Endodermal cell (in vitro differentiated cells): Measurements from ENCODE around the gene LYPD4. TPM values are rescaled to one million over a fixed set of nuclear protein-coding genes. Genes with fewer than 3 reads are reported as not detected.

Experiments
- DNase-seq: peaks from one replicate; pipeline ENCODE4 v3.0.0-alpha.2; 2017
- H3K27ac ChIP-seq: 2 replicates; pipeline ENCODE4 v1.5.1; 2013; ENCODE audit warnings: mild to moderate bottlenecking, low read depth, low read length, moderate library complexity
- H3K27me3 ChIP-seq: 2 replicates; pipeline ENCODE4 v1.6.1; 2013; ENCODE audit warnings: mild to moderate bottlenecking, low read length, moderate library complexity; ENCODE audit not compliant: insufficient read depth, control insufficient read depth, poor library complexity, severe bottlenecking
- H3K36me3 ChIP-seq: 2 replicates; pipeline ENCODE4 v1.7.0; 2013; ENCODE audit warnings: mild to moderate bottlenecking, low read length, moderate library complexity; ENCODE audit not compliant: control insufficient read depth, insufficient read depth
- H3K4me1 ChIP-seq: one replicate; pipeline ENCODE4 v1.7.0; 2013; ENCODE audit warnings: low read length; ENCODE audit not compliant: control insufficient read depth, insufficient read depth
- H3K4me3 ChIP-seq: 2 replicates; pipeline ENCODE4 v1.5.1; 2013; ENCODE audit warnings: mild to moderate bottlenecking, low read length, moderate library complexity
- H3K9ac ChIP-seq: 2 replicates; pipeline ENCODE4 v1.6.1; 2013; ENCODE audit warnings: mild to moderate bottlenecking, low read length, moderate library complexity; ENCODE audit not compliant: poor library complexity, severe bottlenecking; ENCODE audit errors: extremely low read depth
- H3K9me3 ChIP-seq: 2 replicates; pipeline ENCODE4 v1.6.1; 2013; ENCODE audit warnings: mild to moderate bottlenecking, low read length, moderate library complexity; ENCODE audit not compliant: control insufficient read depth
- H3K27ac Mint-ChIP-seq: 2 replicates; pipeline ENCODE4 v1.8.0; 2020; ENCODE audit warnings: mixed read lengths
- H3K27me3 Mint-ChIP-seq: 2 replicates; pipeline ENCODE4 v1.8.0; 2021; ENCODE audit warnings: mild to moderate bottlenecking, mixed read lengths; ENCODE audit not compliant: insufficient read depth
- H3K36me3 Mint-ChIP-seq: 2 replicates; pipeline ENCODE4 v1.8.0; 2020; ENCODE audit warnings: low read depth, mixed read lengths
- H3K4me1 Mint-ChIP-seq: 2 replicates; pipeline ENCODE4 v1.8.0; 2020; ENCODE audit warnings: mixed read lengths
- H3K4me3 Mint-ChIP-seq: 2 replicates; pipeline ENCODE4 v1.8.0; 2020; ENCODE audit warnings: mild to moderate bottlenecking, moderate library complexity, mixed read lengths
- H3K9me3 Mint-ChIP-seq: 2 replicates; pipeline ENCODE4 v1.8.0; 2020; ENCODE audit warnings: mild to moderate bottlenecking, mixed read lengths
- CTCF ChIP-seq: fragments of 200-600 bp; sonication (generic); conservative IDR thresholded peaks from 2 replicates; pipeline ENCODE4 v1.5.0; 2021; ENCODE audit warnings: antibody characterized with exemption, mild to moderate bottlenecking
- WGBS, 2 experiments: methylation state at CpG; one replicate each; pipeline versions ENCODE4 v1.1.5 to v1.1.7; 2013; ENCODE audit warnings: missing lambda C conversion rate in 2 of 2, mixed read lengths in 1 of 2; ENCODE audit not compliant: insufficient coverage in 1 of 2, insufficient read length in 1 of 2; 5-methylcytosine and 5-hydroxymethylcytosine counted together
- total RNA-seq, 2 donors: library from RNA; stranded (reverse); fragmentation: NEBNext Ultra II Directional in 1 of 2; extraction: Animal tissue kit (Norgen Biotek cat#: 25700) in 1 of 2; gene quantifications; 2 replicates in 1 of 2; 3 replicates in 1 of 2; pipeline ENCODE4 v1.2.1, GENCODE V29; 2021

LYPD4 gene
- total RNA-seq, 2 donors from 2014 or later, result not detected

DNA sequence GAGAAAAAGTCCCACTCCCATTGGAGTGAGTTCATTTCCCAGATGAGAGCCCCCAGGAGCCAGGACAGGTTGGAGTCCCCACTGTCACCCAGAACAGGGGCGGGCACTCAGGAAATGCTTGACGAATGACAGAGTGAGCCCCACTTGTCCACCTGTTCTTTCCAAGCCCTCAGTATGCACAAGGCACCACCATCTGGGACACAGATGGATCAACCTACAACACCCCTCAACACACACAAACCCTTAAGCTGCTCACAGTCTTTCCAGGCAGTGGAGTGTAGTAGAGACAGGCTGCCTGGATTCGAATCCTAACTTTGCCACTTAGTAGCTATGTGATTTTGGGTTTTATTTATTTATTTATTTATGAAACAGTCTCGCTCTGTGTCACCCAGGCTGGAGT lies 46.5 kb upstream of the LYPD4 start:
- Histone ChIP-seq H3K9ac (no peak overlapping the region), H3K9me3 (no peaks in the 10 kb centered on the region), H3K4me1 (no peaks in the 10 kb centered on the region), H3K4me3 (no peak overlapping the region), H3K36me3 (peaks cover 30% of the 10 kb centered on the region), H3K27ac (no peak overlapping the region), H3K27me3 (no peaks in the 10 kb centered on the region)
- no peak for DNase-seq
- peaks cover 30% of the 10 kb centered on the region for H3K36me3 Mint-ChIP-seq
- no peaks in the 10 kb centered on the region for H3K27me3 Mint-ChIP-seq
- TF ChIP-seq CTCF, result no peak
- no peak overlapping the region for H3K27ac Mint-ChIP-seq
- no peak overlapping the region for H3K4me3 Mint-ChIP-seq
- 92 to 96% methylated on average over 3 to 4 of the region's 4 CpGs for WGBS, 2 experiments
- H3K9me3 Mint-ChIP-seq, result no peaks in the 10 kb centered on the region
- peaks cover 20% of the 10 kb centered on the region for H3K4me1 Mint-ChIP-seq

GRCh38 chr19:41889896-41890295 lies 45.4 kb upstream of the LYPD4 start:
- Histone ChIP-seq H3K27ac (no peak overlapping the region), H3K9ac (no peak overlapping the region), H3K9me3 (no peaks in the 10 kb centered on the region), H3K36me3 (peaks cover 24% of the 10 kb centered on the region), H3K4me1 (no peaks in the 10 kb centered on the region), H3K4me3 (no peak overlapping the region), H3K27me3 (no peaks in the 10 kb centered on the region)
- no peak for DNase-seq
- Mint-ChIP-seq H3K36me3 (peaks cover 21% of the 10 kb centered on the region), H3K27ac (no peak overlapping the region), H3K27me3 (no peaks in the 10 kb centered on the region), H3K4me1 (peaks cover 20% of the 10 kb centered on the region), H3K4me3 (no peak overlapping the region), H3K9me3 (no peaks in the 10 kb centered on the region)
- no peak for TF ChIP-seq CTCF
- 96 to 97% methylated on average over 8 of the region's 8 CpGs for WGBS, 2 experiments

DNA sequence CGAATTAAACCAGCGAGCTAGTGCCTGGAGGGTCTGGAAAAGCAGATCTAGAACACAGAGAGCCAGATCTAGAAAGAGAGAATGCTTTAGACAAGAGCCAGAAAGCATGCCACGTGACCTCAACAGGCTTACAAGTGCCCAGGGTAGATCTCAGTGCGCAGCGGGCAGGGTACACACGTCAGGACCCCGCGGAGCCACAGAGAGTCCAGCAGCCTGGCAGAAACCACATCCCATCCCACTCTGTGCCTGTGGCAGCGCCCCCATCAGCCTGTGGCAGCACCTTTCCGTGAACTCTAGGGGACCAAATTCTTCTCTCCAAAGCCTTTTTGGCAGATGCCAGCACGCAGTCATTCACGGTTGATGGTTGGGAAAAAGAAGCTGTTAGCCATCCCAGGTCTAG lies 44.4 kb upstream of the LYPD4 start:
- no peaks in the 10 kb centered on the region for H3K9me3 Mint-ChIP-seq
- no peak for DNase-seq
- H3K36me3 Mint-ChIP-seq, result peaks cover 21% of the 10 kb centered on the region
- no peaks in the 10 kb centered on the region for H3K27me3 Mint-ChIP-seq
- no peak overlapping the region for H3K27ac Mint-ChIP-seq
- H3K4me3 ChIP-seq, result no peak overlapping the region
- no peak overlapping the region for H3K27ac ChIP-seq
- no peaks in the 10 kb centered on the region for H3K9me3 ChIP-seq
- TF ChIP-seq CTCF, result peak; percentile 39
- H3K4me3 Mint-ChIP-seq, result no peak overlapping the region
- H3K36me3 ChIP-seq, result peaks cover 18% of the 10 kb centered on the region
- H3K9ac ChIP-seq, result no peak overlapping the region
- peaks cover 20% of the 10 kb centered on the region for H3K4me1 Mint-ChIP-seq
- H3K4me1 ChIP-seq, result no peaks in the 10 kb centered on the region
- no peaks in the 10 kb centered on the region for H3K27me3 ChIP-seq
- 94 to 95% methylated on average over 12 of the region's 12 CpGs for whole genome bisulfite sequencing, 2 experiments
